ENCODE data around the gene ULK2.

DNA sequence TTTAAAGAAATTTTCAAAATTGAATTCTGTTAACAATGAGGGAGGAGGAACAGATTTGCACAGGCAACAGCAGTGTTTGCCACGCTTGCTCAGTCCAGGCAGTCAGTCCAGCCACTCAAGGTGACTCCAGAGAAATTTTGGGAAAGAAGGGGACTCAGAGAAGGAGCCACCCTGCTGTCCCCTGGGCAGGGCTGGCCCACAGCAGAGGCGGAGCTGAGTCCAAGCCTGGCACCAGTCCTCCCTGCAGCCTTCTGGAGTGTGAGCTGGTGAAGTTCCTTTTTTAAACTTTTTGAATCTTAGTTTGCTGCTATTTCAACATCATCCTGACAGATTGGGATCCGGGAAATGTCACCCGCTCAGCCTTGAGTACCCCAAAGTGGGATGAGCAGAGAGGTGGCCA is 136.9 kb downstream of the ULK2 start:
- TF ChIP-seq, protein P1, sequence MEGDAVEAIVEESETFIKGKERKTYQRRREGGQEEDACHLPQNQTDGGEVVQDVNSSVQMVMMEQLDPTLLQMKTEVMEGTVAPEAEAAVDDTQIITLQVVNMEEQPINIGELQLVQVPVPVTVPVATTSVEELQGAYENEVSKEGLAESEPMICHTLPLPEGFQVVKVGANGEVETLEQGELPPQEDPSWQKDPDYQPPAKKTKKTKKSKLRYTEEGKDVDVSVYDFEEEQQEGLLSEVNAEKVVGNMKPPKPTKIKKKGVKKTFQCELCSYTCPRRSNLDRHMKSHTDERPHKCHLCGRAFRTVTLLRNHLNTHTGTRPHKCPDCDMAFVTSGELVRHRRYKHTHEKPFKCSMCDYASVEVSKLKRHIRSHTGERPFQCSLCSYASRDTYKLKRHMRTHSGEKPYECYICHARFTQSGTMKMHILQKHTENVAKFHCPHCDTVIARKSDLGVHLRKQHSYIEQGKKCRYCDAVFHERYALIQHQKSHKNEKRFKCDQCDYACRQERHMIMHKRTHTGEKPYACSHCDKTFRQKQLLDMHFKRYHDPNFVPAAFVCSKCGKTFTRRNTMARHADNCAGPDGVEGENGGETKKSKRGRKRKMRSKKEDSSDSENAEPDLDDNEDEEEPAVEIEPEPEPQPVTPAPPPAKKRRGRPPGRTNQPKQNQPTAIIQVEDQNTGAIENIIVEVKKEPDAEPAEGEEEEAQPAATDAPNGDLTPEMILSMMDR (IDR thresholded peaks at IDR 0.05) = no peak
- TF ChIP-seq POLR2AphosphoS5 (IDR thresholded peaks at IDR 0.05) = no peak

Measured in breast epithelium (tissue), 3 donors.